ENCODE data around the gene TAS2R46.

TAS2R46 gene

GRCh38 chr12:11026118-11026517, 36.0 kb downstream of the TAS2R46 start:
- TF ChIP-seq, protein P1, sequence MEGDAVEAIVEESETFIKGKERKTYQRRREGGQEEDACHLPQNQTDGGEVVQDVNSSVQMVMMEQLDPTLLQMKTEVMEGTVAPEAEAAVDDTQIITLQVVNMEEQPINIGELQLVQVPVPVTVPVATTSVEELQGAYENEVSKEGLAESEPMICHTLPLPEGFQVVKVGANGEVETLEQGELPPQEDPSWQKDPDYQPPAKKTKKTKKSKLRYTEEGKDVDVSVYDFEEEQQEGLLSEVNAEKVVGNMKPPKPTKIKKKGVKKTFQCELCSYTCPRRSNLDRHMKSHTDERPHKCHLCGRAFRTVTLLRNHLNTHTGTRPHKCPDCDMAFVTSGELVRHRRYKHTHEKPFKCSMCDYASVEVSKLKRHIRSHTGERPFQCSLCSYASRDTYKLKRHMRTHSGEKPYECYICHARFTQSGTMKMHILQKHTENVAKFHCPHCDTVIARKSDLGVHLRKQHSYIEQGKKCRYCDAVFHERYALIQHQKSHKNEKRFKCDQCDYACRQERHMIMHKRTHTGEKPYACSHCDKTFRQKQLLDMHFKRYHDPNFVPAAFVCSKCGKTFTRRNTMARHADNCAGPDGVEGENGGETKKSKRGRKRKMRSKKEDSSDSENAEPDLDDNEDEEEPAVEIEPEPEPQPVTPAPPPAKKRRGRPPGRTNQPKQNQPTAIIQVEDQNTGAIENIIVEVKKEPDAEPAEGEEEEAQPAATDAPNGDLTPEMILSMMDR (IDR thresholded peaks at IDR 0.05): no peak
- peaks cover 4% of the 10 kb centered on the region for H3K36me3 ChIP-seq
- H3K4me3 ChIP-seq (ENCODE audit: low read depth in 1 of 2, low read length in 1 of 2): no peak overlapping the region
- H3K27me3 ChIP-seq: no peaks in the 10 kb centered on the region
- no peak overlapping the region for H3K27ac ChIP-seq
- no peaks in the 10 kb centered on the region for H3K4me1 ChIP-seq (ENCODE audit: control insufficient read depth in 1 of 2, insufficient read depth in 1 of 2, low read depth in 1 of 2, low read length in 1 of 2)
- no peaks in the 10 kb centered on the region for H3K9me3 ChIP-seq

GRCh38 chr12:11023387-11023786, 38.7 kb downstream of the TAS2R46 start:
- Histone ChIP-seq H3K27me3 (no peaks in the 10 kb centered on the region), H3K9me3 (no peaks in the 10 kb centered on the region), H3K36me3 (peaks cover 4% of the 10 kb centered on the region), H3K27ac (no peak overlapping the region), H3K4me1 (ENCODE audit: control insufficient read depth in 1 of 2, insufficient read depth in 1 of 2, low read depth in 1 of 2, low read length in 1 of 2) (no peaks in the 10 kb centered on the region), H3K4me3 (ENCODE audit: low read depth in 1 of 2, low read length in 1 of 2) (no peak overlapping the region)
- TF ChIP-seq, protein P1 (IDR thresholded peaks at IDR 0.05): no peak

- H3K9me3 ChIP-seq: no peaks in the 10 kb centered on the region
- H3K36me3 ChIP-seq: peaks cover 4% of the 10 kb centered on the region
- H3K27me3 ChIP-seq: no peaks in the 10 kb centered on the region
- no peak within 1 kb of the TSS for H3K4me3 ChIP-seq (ENCODE audit: low read depth in 1 of 2, low read length in 1 of 2)
- no peak within 1 kb of the TSS for H3K27ac ChIP-seq
- TF ChIP-seq, protein P1 (IDR thresholded peaks at IDR 0.05): no peak
- no peaks in the 10 kb centered on the region for H3K4me1 ChIP-seq (ENCODE audit: control insufficient read depth in 1 of 2, insufficient read depth in 1 of 2, low read depth in 1 of 2, low read length in 1 of 2)
These were observed 39.6 kb downstream of the TAS2R46 start, which contains the start of gene TAS2R19 for GRCh38 chr12:11022520-11022919. Gene TAS2R19, minus strand, starts transcription at chr12:11022620. Its CDS starts 49 bp downstream, at chr12:11022571.

DNA sequence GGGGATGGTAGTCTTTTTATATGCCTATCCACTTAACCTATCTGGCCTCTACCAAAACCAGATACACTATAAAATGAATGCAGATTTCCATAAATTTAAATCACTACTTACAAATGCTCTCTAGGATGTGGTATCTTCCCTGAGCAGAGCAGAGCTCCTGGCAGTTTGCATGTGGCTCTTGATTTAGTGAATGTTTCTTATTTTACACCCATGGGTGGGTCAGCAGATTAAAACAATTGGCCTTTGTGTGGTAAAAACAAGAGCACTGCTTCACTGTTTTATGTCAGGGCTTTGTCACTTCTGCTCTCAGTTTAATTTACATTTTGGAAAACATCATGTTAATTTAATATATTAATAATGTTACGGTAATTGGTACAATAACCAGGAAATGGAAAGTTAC, 45.2 kb downstream of the TAS2R46 start:
- Histone ChIP-seq H3K27me3 (no peaks in the 10 kb centered on the region), H3K36me3 (no peaks in the 10 kb centered on the region), H3K9me3 (no peaks in the 10 kb centered on the region), H3K27ac (no peak overlapping the region), H3K4me3 (ENCODE audit: low read depth in 1 of 2, low read length in 1 of 2) (no peak overlapping the region), H3K4me1 (ENCODE audit: control insufficient read depth in 1 of 2, insufficient read depth in 1 of 2, low read depth in 1 of 2, low read length in 1 of 2) (no peaks in the 10 kb centered on the region)
- TF ChIP-seq, protein P1 (IDR thresholded peaks at IDR 0.05): no peak

GRCh38 chr12:11015775-11016430, 46.2 kb downstream of the TAS2R46 start:
- no peak overlapping the region for H3K4me3 ChIP-seq (ENCODE audit: low read depth in 1 of 2, low read length in 1 of 2)
- no peaks in the 10 kb centered on the region for H3K27me3 ChIP-seq
- TF ChIP-seq, protein P1 (IDR thresholded peaks at IDR 0.05): no peak
- H3K4me1 ChIP-seq (ENCODE audit: control insufficient read depth in 1 of 2, insufficient read depth in 1 of 2, low read depth in 1 of 2, low read length in 1 of 2): no peaks in the 10 kb centered on the region
- H3K36me3 ChIP-seq: no peaks in the 10 kb centered on the region
- H3K9me3 ChIP-seq: no peaks in the 10 kb centered on the region
- H3K27ac ChIP-seq: no peak overlapping the region
